Stimulated activated naive CD4-positive, alpha-beta T cell treated with Interleukin-2 at 50 U/mL for 16 hours (primary cell): ENCODE measurements around the gene NEU1.
"Not testable (repeated sequence)": the region's sequence is repeated elsewhere in the genome, so short reads cannot be mapped to it uniquely, and the experiment has no call there.

Experiments
- DNase-seq: peaks from one replicate; lab custom pipeline; 2025; lab: John Stamatoyannopoulos, UW

The NEU1 gene

DNA sequence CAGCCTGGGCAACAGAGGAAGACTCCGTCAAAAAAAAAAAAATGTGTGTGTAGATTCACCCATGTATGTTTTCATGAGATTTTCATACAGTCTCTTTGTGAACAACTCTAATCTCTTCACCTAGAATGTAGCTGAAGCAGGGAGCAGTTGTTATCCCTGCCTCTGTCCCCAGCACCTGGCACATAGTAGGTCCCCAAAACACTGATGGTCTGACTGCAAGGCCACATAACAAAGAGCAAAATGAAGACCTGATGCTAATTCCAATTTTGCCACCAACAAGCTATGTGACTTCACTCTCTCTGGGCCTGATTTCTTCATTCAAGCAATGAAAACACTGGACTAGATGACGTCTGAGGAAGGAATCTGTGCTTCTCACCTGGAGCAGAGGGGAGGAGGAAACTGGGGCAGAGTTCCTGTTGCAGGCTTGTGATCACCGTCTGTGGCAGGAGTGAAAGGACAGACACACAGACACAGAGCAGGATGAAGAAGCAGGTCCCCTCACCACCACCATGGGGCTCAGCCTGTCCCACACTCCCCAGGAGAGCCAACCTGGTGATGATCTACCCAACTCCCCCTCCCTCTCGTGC, 11.6 kb upstream of the NEU1 start:
- DNase-seq = no peak

- no peak for DNase-seq
These were observed 8.5 kb upstream of the NEU1 start for GRCh38 chr6:31871046-31871659.

- DNase-seq = no peak
These were observed 7.8 kb upstream of the NEU1 start for GRCh38 chr6:31870385-31870921.

- no peak for DNase-seq
These were observed 6.7 kb upstream of the NEU1 start for GRCh38 chr6:31869343-31869742.

DNA sequence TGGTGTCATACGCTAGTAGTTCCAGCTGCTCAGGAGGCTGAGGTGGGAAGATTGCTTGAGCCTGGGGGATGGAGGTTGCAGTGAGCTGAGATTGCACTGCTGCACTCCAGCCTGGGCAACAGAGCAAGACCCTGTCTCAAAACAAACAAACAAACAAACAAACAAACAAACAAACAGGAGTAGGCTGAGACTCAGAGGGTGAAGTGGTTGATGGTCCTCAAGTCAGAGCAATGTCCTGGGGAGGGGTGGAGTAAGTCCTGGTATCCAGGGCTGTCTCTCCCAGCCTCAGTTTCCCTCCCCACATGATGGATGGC, 6.0 kb upstream of the NEU1 start:
- DNase-seq = not testable (repeated sequence)

DNA sequence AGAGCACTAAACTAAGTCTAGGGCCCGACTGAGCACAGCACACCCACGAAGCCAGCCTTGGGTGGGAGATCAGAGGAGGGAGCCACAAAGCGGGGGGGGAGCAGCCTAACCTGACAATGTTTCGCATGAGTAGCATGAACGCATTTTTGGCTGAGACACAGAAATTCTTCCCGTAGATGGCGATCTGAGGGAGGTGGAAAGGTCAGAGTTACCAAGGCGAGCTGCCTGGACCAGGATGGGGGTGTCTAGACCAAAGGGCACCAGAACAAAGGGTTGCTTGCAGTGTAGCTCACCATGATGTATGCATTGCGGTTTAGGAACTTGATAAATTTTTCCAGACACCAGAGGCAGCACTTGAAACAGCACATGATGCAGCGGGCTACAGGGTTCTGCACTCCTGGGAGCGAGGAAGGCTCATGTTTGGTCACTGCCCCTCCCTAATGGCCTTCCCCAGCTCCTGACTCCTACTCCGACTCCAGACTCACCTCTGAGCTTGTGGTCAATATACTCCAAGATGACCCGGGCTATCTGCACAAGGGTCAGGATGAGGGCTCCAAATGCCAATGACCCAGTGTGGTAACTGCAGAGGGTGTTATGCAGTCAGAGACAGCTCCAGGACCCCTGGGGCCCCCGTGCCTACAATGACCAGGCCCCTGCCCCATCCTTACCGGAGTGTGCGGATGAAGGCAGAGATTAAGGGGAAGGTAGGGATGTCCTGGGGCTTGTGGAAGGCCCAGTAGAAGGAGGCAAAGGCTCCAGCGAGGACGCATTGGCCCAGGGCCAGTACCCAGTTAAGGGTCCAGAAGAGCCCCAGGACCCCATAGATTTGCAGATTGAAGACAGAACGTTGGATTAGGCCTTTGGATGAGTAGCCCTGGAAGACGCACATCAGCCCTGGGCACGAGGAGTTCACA, 2.8 kb upstream of the NEU1 start:
- no peak for DNase-seq

GRCh38 chr6:31864818-31865204, 2.2 kb upstream of the NEU1 start:
- no peak for DNase-seq

DNA sequence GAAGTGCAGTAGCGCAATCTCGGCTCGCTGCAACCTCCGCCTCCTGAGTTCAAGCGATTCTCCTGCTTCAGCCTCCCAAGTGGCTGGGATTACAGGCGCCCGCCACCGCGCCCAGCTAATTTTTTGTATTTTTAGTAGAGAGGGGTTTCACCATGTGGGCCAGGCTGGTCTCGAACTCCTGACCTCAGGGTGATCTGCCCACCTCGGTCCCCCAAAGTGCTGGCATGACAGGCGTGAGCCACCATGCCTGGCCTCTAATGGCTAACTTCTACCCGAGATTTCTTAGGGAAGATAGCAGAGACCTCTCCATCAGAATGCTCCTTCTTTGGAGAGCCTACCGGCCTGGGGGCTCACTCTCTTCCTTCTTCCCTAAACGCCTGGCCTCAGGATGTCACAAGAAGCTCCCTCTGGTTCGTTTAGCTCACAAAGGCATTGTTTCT, 1.5 kb upstream of the NEU1 start:
- not testable (repeated sequence) for DNase-seq

GRCh38 chr6:31861919-31862343, 690 bp downstream of the NEU1 start:
- DNase-seq = no peak

DNA sequence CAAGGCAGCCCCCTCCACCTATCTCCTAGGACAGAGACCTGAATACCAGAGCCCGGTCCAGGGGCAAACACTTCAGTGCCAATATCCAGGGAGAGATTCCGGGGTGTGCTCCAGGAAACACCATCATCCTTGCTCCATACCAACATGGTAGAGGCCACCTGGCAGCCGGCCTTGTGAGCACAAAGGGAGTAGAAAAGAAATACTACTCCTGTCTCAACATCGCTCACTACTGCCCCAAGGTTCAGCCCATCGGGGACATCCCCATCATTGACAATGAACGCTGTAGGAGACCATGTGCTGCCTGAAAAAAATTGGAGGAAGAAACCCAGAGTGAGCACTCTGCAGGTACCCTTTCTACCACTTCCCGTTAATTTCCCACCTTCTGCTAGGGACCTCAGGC, 1.5 kb downstream of the NEU1 start:
- no peak for DNase-seq

DNA sequence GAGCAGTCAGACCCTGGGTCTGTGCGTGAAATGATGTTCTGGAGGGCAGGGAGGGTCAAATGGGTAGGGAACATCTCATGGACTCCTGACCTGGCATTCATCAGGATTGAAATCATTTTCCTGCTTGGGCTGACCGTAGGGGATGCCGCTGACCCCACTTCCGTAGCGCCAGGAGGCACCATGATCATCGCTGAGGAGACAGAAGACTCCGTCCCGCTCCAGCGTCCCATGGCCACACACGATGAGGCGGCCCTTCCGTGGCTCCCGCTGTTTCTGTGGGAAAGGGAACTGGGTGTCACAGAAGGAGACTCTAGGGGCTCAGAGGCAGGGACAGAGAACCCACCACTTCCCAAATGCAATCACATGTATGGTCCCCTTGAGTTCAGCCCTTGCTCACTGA, 2.3 kb downstream of the NEU1 start:
- no peak for DNase-seq

GRCh38 chr6:31859923-31860322, 2.7 kb downstream of the NEU1 start:
- no peak for DNase-seq

DNA sequence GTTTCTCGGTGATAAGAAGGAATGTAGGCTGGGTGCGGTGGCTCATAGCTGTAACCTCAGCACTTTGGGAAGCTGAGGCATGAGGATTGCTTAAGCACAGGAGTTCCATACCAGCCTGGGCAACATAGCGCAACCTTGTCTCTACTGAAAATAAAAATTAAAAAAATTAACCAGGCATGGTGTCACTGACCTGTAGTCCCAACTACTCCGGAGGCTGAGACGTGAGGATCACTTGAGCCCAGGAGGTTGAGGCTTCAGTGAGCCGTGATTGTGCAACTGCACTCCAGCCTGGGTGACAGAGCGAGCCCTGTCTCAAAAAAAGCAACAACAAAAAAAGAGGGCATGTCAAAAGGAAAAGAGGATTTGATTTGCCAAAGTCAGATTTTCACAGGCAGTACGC, 3.9 kb downstream of the NEU1 start:
- no peak for DNase-seq

DNA sequence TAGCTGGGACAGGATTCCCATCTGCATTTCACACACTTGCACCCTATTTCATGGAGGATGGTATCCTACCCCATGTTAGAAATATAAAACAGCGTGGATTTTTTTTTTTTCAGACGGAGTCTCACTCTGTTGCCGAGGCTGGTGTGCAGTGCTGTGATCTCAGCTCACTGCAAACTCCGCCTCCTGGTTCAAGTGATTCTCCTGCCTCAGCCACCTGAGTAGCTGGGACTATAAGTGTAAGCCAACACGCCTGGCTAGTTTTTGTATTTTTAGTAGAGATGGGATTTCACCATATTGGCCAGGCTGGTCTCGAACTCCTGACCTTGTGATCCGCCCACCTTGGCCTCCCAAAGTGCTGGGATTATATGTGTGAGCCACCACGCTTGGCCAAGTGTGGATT, 4.8 kb downstream of the NEU1 start:
- DNase-seq = not testable (repeated sequence)

DNA sequence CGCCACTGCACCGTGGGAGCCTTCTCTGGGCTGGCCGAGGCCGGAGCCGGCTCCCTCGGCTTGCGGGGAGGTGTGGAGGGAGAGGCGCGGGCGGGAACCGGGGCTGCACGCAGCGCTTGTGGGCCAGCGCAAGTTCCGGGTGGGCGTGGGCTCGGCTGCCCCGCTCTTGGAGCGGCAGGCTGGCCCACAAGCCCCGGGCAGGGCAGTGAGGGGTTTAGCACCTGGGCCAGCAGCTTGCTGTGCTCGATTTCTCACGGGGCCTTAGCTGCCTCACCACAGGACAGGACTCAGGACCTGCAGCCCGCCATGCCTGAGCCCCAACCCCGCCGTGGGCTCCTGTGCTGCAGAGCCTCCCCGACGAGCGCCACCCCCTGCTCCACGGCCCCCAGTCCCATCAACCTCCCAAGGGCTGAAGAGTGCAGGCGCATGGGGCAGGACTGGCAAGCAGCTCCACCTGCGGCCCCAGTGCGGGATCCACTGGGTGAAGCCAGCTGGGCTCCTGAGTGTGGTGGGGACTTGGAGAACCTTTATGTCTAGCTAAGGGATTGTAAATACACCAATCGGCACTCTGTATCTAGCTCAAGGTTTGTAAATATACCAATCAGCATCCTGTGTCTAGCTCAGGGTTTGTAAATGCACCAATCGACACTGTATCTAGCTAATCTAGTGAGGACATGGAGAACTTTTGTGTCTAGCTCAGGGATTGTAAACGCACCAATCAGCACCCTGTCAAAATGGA, 10.5 kb downstream of the NEU1 start:
- not testable (repeated sequence) for DNase-seq

DNA sequence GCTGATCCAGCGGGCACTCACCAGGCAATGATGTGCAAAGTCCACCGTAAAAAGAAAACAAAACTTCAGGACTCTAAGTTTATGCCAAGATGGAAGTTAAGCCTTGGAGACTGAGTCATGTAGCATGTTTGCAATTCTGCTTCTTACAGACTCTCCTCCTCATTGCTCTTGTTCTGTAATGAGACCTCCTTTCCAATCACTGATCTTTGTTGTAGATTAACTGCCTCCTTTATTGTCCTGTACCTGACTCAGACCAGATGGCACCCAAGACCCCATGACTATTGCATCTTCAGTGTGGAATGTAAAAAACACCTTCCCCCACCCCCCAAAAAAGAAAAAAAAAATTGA, 11.2 kb downstream of the NEU1 start:
- no peak for DNase-seq

DNA sequence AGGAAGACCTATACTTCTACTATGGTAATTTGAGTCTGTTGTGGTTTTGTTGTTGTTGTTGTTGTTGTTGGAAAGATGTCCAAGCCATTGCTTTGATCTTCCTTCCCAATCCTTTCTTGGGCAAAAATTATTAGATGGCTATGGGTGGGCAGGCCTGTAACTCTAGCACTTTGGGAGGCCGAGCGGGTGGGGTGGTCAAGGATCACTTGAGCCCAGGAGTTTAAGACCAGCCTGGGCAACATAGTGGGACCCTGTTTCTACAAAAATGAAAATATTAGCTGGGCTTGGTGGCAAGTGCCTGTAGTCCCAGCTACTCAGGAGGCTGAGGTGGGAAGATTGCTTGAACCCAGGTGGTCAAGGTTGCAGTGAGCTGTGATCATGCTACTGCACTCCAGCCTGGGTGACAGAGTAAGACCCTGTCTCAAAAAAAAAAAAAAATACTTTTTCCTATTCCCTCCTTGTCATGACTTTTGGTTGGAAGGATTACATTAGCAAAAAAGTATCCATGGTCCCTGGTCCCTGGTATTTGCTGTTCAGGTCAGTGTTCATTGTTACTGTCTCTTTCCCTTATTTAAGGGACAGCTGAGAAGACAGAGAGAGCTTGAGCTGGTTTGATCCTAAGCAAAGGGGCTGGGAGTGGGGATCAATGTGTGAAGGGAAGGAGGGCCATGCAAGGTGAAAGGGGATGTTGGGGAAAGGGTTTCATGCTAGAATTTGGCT, 11.7 kb downstream of the NEU1 start:
- no peak for DNase-seq

DNA sequence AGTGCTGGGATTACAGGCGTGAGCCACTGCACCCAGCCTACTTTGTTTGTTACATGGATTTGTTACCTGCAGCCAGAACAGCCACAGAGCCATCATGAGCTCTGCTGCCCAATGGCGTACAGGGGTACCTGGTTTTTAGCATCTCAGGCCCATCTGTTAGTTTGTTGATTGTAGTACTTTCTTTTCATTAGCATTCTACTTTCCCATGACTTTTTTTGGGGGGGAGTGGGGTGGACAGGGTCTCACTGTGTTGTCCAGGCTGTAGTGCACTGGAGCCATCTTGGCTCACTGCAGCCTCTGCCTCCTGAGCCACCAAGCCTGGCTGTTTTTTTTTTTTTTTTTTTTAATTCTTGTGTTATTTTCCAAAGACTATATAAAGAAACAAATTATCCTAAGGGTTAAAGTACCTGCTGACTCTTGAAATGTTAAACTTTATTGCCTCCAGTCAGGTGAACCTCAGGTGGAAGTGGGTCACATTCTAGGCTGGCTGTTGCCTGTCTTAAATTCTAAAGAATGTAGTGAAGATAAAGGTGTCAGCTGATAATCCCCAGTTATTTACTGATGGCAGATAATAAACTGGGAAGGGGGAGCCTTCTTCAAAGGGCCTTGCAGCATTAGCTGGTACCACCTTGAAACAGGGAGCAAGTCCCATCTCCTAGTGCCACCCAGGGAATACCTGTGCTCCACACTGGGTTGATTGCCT, 15.2 kb downstream of the NEU1 start:
- DNase-seq = no peak

- DNase-seq = no peak
These were observed 18.1 kb downstream of the NEU1 start for GRCh38 chr6:31844507-31844906.

GRCh38 chr6:31842053-31842452, 20.6 kb downstream of the NEU1 start:
- DNase-seq = no peak

DNA sequence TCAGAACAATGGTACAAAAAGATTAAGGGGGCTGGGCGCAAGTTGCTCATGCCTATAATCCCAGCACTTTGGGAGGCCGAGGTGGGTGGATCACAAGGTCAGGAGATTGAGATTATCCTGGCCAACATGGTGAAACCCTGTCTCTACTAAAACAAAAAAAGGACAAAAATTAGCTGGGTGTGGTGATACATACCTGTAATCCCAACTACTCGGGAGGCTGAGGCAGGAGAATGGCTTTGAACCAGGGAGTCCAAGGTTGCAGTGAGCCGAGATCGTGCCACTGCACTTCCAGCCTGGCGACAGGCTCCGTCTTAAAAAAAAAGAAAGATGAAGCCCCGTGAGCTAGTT, 22.9 kb downstream of the NEU1 start:
- DNase-seq = not testable (repeated sequence)
